ENCODE results near the gene TBL1X. TPM values are rescaled to one million over a fixed set of nuclear protein-coding genes. Genes with fewer than 3 reads are reported as not detected.

The TBL1X gene
- total RNA-seq, 1 donor from 2014 or later: 34.5 TPM

DNA sequence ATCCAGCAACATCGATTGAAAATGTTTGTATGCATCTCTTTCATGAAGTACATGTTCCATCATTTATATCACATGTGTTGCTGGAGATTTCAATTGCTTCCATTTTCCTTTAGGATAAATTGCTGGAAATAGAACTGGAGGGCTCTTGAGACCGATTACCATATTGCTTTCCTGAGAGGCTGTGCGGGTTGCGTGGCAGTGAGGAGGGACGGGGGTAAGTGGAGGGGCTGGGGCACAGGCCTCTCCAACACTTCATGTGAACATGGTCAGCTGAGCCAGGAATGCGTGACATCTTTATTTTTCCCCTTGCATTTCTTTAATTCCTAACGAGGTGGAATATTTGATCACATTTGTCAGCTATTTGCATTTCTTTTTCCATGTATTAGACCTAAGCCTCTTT, 144.6 kb downstream of the TBL1X start:
- Mint-ChIP-seq H3K36me3 (no peaks in the 10 kb centered on the region), H3K27ac (no peak overlapping the region), H3K9me3 (peaks cover 11% of the 10 kb centered on the region), H3K4me1 (no peaks in the 10 kb centered on the region), H3K4me3 (no peak overlapping the region), H3K27me3 (ENCODE audit: low read depth) (no peaks in the 10 kb centered on the region)
- no peak for DNase-seq (ENCODE audit: low spot score in 2 of 2, unreplicated experiment in 2 of 2)
- no peak for TF ChIP-seq CTCF (IDR thresholded peaks at IDR 0.05; ENCODE audit: unreplicated experiment)

- no peak for TF ChIP-seq CTCF (IDR thresholded peaks at IDR 0.05; ENCODE audit: unreplicated experiment)
These were observed 145.1 kb downstream of the TBL1X start for GRCh38 chrX:9609987-9610386.

GRCh38 chrX:9610771-9611392, 146.0 kb downstream of the TBL1X start:
- Mint-ChIP-seq H3K27ac (no peak overlapping the region), H3K4me1 (no peaks in the 10 kb centered on the region), H3K27me3 (ENCODE audit: low read depth) (no peaks in the 10 kb centered on the region), H3K9me3 (peaks cover 4% of the 10 kb centered on the region), H3K36me3 (no peaks in the 10 kb centered on the region), H3K4me3 (no peak overlapping the region)
- DNase-seq (ENCODE audit: low spot score in 2 of 2, unreplicated experiment in 2 of 2): no peak
- no peak for TF ChIP-seq CTCF (IDR thresholded peaks at IDR 0.05; ENCODE audit: unreplicated experiment)

More at GRCh38 chrX:9609987-9610386, 145.1 kb downstream of the TBL1X start:
- H3K4me1 Mint-ChIP-seq: no peaks in the 10 kb centered on the region
- no peak for DNase-seq (ENCODE audit: low spot score in 2 of 2, unreplicated experiment in 2 of 2)
- H3K9me3 Mint-ChIP-seq: peaks cover 10% of the 10 kb centered on the region
- H3K36me3 Mint-ChIP-seq: no peaks in the 10 kb centered on the region
- H3K4me3 Mint-ChIP-seq: no peak overlapping the region
- no peak overlapping the region for H3K27ac Mint-ChIP-seq
- no peaks in the 10 kb centered on the region for H3K27me3 Mint-ChIP-seq (ENCODE audit: low read depth)

DNA sequence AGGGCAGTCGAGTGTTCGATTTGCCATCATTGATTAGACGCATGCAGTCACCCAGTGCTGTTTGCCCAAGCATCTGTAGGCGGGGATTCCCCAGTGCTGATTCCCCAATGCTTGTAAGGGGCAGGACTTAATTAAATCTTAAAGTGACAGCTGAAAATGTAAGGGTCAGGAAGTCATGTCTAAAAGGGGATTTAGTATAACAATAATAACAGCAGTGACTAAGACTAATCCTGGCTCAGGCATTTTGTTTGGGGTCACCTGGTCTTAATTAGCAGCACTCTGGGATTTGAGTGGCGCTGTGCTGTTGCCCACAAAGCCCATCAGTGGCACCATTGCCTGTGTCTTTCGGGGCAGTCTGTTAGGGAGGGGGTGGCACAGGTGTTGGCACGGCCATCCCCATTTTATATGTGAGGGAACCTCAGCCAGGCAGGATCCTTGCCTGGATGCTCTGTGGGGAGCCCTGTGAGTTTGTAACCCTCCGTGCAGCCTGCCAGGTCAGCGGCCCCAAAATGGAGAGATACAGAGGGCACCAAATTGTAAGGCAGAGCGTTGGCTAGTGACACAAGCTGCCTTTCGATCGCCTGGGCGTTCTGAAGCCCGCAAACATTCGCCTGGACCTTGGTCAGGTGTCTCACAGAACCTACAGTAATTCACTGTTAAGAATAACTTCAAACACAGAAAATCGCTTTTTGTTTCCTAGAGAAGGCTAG, 146.7 kb downstream of the TBL1X start:
- Mint-ChIP-seq H3K4me3 (no peak overlapping the region), H3K4me1 (no peaks in the 10 kb centered on the region), H3K9me3 (peaks cover 4% of the 10 kb centered on the region), H3K27me3 (ENCODE audit: low read depth) (no peaks in the 10 kb centered on the region), H3K27ac (no peak overlapping the region), H3K36me3 (no peaks in the 10 kb centered on the region)
- DNase-seq (ENCODE audit: low spot score in 2 of 2, unreplicated experiment in 2 of 2): no peak
- TF ChIP-seq CTCF (IDR thresholded peaks at IDR 0.05; ENCODE audit: unreplicated experiment): no peak

DNA sequence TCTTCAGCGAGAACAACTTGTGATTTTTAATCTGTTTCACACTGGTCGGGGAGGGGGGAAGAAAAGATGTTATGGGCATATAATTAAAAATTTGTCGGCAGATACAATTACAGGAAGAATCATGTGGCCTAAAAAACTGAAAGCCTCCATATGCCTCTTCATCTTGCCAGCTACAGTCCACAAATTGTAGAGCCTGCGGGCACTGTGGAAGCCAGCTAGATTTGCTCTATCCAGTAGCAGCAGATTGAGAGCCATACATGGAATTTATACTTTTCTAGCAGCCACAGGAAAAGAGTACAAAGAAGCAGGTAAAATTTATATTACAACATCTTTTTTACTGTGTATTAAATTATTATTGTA, 147.3 kb downstream of the TBL1X start:
- DNase-seq (ENCODE audit: low spot score in 2 of 2, unreplicated experiment in 2 of 2): no peak
- no peaks in the 10 kb centered on the region for H3K36me3 Mint-ChIP-seq
- H3K27me3 Mint-ChIP-seq (ENCODE audit: low read depth): no peaks in the 10 kb centered on the region
- no peaks in the 10 kb centered on the region for H3K4me1 Mint-ChIP-seq
- no peak overlapping the region for H3K27ac Mint-ChIP-seq
- TF ChIP-seq CTCF (IDR thresholded peaks at IDR 0.05; ENCODE audit: unreplicated experiment): no peak
- no peak overlapping the region for H3K4me3 Mint-ChIP-seq
- H3K9me3 Mint-ChIP-seq: peaks cover 5% of the 10 kb centered on the region
